Body of pancreas (tissue), 4 donors: Measurements from ENCODE around the gene CYSRT1.

ENCODE experiments used
- CTCF ChIP-seq, 7 experiments: fragments of 450-650 bp in 4 of 7; fragments of 200-600 bp in 3 of 7; sonication (generic) in 3 of 7; IDR thresholded peaks; one replicate each; pipeline ENCODE4 v1.5.1; 2016 to 2019; ENCODE audit warnings: antibody characterized with exemption in 7 of 7
- POLR2A ChIP-seq, 3 donors: fragments of 450-650 bp; IDR thresholded peaks; one replicate each; pipeline ENCODE4 v1.6.1; 2016; ENCODE audit warnings: antibody characterized with exemption in 3 of 3, mild to moderate bottlenecking in 2 of 3

DNA sequence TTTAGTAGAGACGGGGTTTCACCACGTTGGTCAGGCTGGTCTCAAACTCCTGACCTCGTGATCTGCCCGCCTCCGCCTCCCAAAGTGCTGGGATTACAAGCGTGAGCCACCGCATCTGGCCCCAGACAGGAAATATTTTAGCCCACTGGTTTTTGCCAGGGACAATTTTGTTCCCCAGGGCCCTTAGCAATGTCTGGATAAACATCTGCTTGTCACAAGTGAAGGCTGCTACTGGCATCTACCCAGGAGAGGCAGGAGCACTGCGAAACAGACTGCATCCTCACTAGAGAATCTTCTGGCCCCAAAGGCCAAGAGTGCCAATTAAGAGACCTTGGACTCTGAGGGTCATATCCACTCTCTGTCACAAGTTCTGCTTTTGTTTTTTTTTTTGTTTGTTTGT, 22.0 kb upstream of the CYSRT1 start:
- TF ChIP-seq CTCF (IDR thresholded peaks at IDR 0.05) (no peak), POLR2A (IDR thresholded peaks at IDR 0.05) (no peak)
